Spleen (tissue), 11 donors: ENCODE measurements around the gene ITPK1. TPM values are rescaled to one million over a fixed set of nuclear protein-coding genes. Genes with fewer than 3 reads are reported as not detected.

ENCODE experiments used
- DNase-seq: peaks from one replicate; pipeline ENCODE4 v3.0.0-alpha.2; 2020
- H3K27ac ChIP-seq, 8 donors: fragments of 200-600 bp; sonication (generic) in 7 of 8; 1 replicate in 4 of 8; 2 replicates in 4 of 8; pipeline versions ENCODE4 v1.5.0 to v1.8.0; 2016 to 2021; ENCODE audit warnings: inconsistent platforms in 4 of 8, mild to moderate bottlenecking in 4 of 8, moderate library complexity in 1 of 8
- H3K27me3 ChIP-seq, 7 donors: fragments of 200-600 bp; sonication (generic) in 6 of 7; replicated peaks in 1 of 7; 1 replicate in 4 of 7; 2 replicates in 3 of 7; pipeline versions ENCODE4 v1.5.0 to v1.8.0; 2016 to 2021; ENCODE audit warnings: inconsistent platforms in 3 of 7, mild to moderate bottlenecking in 1 of 7
- H3K36me3 ChIP-seq, 6 donors: fragments of 200-600 bp; sonication (generic) in 5 of 6; 1 replicate in 4 of 6; 2 replicates in 2 of 6; pipeline versions ENCODE4 v1.5.0 to v1.8.0; 2016 to 2021; ENCODE audit warnings: inconsistent platforms in 2 of 6
- H3K4me1 ChIP-seq, 6 donors: fragments of 200-600 bp; sonication (generic) in 5 of 6; 1 replicate in 3 of 6; 2 replicates in 3 of 6; pipeline versions ENCODE4 v1.5.0 to v1.8.0; 2016 to 2021; ENCODE audit warnings: inconsistent platforms in 3 of 6
- H3K4me3 ChIP-seq, 8 donors: fragments of 200-600 bp; sonication (generic) in 7 of 8; 1 replicate in 4 of 8; 2 replicates in 4 of 8; pipeline versions ENCODE4 v1.5.0 to v1.8.0; 2016 to 2021; ENCODE audit warnings: inconsistent platforms in 4 of 8, mild to moderate bottlenecking in 4 of 8, moderate library complexity in 2 of 8
- H3K9me3 ChIP-seq, 8 donors: fragments of 200-600 bp; sonication (generic) in 7 of 8; 1 replicate in 4 of 8; 2 replicates in 4 of 8; pipeline versions ENCODE4 v1.5.0 to v1.8.0; 2016 to 2021; ENCODE audit warnings: inconsistent platforms in 4 of 8
- POLR2A ChIP-seq, 3 donors: fragments of 450-650 bp; IDR thresholded peaks; one replicate each; pipeline ENCODE4 v1.5.1; 2017; ENCODE audit warnings: antibody characterized with exemption in 3 of 3, mild to moderate bottlenecking in 1 of 3
- POLR2AphosphoS5 ChIP-seq, 3 donors: sonication (generic); formaldehyde crosslinking; IDR thresholded peaks; one replicate each; pipeline ENCODE4 v1.5.1; 2017; ENCODE audit warnings: antibody characterized with exemption in 3 of 3
- WGBS, 5 donors: extraction: QIAGEN DNeasy Blood & Tissue Kit in 3 of 5; methylation state at CpG; one replicate each; pipeline versions ENCODE4 v1.1.5 to v1.1.7; 2013 to 2018; 5-methylcytosine and 5-hydroxymethylcytosine counted together
- intact Hi-C: fragments of 100-400 bp; cut with DNase I; formaldehyde crosslinking; loops from one replicate; pipeline ENCODE4 v1.15.0; 2023; ENCODE audit warnings: low total_unique reads
- polyA plus RNA-seq, 3 donors: library from polyadenylated mRNA; stranded (reverse); fragments of 200-250 nt; gene quantifications; one replicate each; pipeline ENCODE4 v1.2.1, GENCODE V29; 2013
- total RNA-seq, 7 donors: library from RNA; depleted of rRNA in 3 of 7; stranded (reverse); fragments of >200 nt in 3 of 7; fragmentation: NEBNext Ultra II Directional in 4 of 7; extraction: Animal tissue kit (Norgen Biotek cat#: 25700) in 4 of 7; gene quantifications; one replicate each; pipeline versions ENCODE4 v1.1.0 to v1.2.1, GENCODE V29; 2016 to 2021
- TF ChIP-seq, protein P1 (sequence below), 11 experiments: fragments of 200-600 bp in 7 of 11; fragments of 450-650 bp in 4 of 11; sonication (generic) in 4 of 11; IDR thresholded peaks in 8 of 11; conservative IDR thresholded peaks in 3 of 11; 1 replicate in 7 of 11; 2 replicates in 4 of 11; pipeline versions ENCODE4 v1.4.0 to v1.8.0; 2016 to 2021; ENCODE audit warnings: antibody characterized with exemption in 11 of 11, inconsistent platforms in 4 of 11, mild to moderate bottlenecking in 1 of 11
- donor health status: healthy with polysubstance abuse.
- donor health status: DM: no; HTN: no; CAD: no; lungs with moderate emphysema.
- donor health status: DM: no; HTN: no; CAD: no.
- donor health status: Bipolar disorder and iron deficiency.
- donor health status: healthy.
- donor health status: DM: no; HTN: no; CAD: no.
- donor health status: DM: yes; HTN: yes; CAD: no.

ITPK1 gene
- total and polyA plus RNA-seq, 10 donors, result 22.9 to 123 (median 68.0) TPM

DNA sequence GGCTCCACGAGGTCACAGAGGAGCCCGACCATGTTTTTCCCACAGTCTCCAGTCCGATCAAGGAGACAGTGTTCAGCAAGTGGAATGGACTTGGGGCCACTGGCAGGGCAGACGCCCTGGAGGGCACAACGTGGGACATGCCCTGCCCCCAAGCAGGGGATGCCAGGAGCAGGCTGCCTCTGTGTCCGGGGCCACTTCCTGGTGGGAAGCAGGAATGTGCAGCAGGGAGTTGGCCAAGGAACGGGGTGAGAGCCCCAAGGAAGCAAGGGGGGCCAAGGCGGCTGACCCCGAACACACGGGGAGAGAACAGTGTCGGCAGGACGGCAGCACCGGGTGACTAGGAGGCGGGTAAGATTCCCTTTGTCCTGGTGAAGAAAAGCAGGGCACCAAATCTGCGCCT is 100.2 kb downstream of the ITPK1 start:
- Histone ChIP-seq H3K27ac (no peak overlapping the region), H3K36me3 (peaks cover 0 to 37% (median 14%) of the 10 kb centered on the region in 6 donors), H3K27me3 (no peaks in the 10 kb centered on the region), H3K4me1 (peaks cover 20 to 99% (median 60%) of the 10 kb centered on the region in 6 donors), H3K9me3 (no peaks in the 10 kb centered on the region), H3K4me3 (no peak overlapping the region)
- intact Hi-C loops, result no loop called here
- peak in 1 of 3 donors; percentile 11 for TF ChIP-seq POLR2AphosphoS5 (IDR thresholded peaks at IDR 0.05)
- TF ChIP-seq, protein P1, sequence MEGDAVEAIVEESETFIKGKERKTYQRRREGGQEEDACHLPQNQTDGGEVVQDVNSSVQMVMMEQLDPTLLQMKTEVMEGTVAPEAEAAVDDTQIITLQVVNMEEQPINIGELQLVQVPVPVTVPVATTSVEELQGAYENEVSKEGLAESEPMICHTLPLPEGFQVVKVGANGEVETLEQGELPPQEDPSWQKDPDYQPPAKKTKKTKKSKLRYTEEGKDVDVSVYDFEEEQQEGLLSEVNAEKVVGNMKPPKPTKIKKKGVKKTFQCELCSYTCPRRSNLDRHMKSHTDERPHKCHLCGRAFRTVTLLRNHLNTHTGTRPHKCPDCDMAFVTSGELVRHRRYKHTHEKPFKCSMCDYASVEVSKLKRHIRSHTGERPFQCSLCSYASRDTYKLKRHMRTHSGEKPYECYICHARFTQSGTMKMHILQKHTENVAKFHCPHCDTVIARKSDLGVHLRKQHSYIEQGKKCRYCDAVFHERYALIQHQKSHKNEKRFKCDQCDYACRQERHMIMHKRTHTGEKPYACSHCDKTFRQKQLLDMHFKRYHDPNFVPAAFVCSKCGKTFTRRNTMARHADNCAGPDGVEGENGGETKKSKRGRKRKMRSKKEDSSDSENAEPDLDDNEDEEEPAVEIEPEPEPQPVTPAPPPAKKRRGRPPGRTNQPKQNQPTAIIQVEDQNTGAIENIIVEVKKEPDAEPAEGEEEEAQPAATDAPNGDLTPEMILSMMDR (IDR thresholded peaks at IDR 0.05 in 8 of 11, conservative IDR thresholded peaks at IDR 0.05 in 3 of 11), result no peak
- TF ChIP-seq POLR2A (IDR thresholded peaks at IDR 0.05), result no peak
- 87 to 93% (median 91%) methylated on average over 15 of the region's 15 CpGs for WGBS, 5 donors
- no peak for DNase-seq

DNA sequence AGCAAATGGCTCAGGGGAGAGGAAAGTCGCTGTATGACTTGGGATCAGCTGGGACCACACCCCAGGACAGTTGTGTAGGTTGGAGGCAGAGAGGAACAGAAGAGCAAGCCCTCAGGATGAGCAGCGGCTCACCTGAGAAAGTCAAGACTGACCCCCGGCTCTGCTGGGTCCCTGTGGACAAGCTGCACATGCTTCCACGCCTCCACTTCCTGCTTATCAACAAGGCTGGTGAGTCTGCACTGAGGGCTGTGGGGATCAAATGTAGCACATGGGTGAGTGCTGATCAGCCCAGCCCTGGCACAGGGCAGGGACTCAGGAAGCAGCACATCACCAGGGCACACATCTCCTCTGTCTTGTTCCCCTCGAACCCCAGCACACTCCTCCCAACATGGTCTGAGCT is 100.7 kb downstream of the ITPK1 start:
- Histone ChIP-seq H3K4me1 (peaks cover 20 to 99% (median 63%) of the 10 kb centered on the region in 6 donors), H3K27me3 (no peaks in the 10 kb centered on the region), H3K9me3 (no peaks in the 10 kb centered on the region), H3K27ac (no peak overlapping the region), H3K4me3 (no peak overlapping the region), H3K36me3 (peaks cover 0 to 41% (median 14%) of the 10 kb centered on the region in 6 donors)
- intact Hi-C loops, result no loop called here
- TF ChIP-seq POLR2A (IDR thresholded peaks at IDR 0.05) (no peak), POLR2AphosphoS5 (IDR thresholded peaks at IDR 0.05) (no peak)
- TF ChIP-seq, protein P1 (IDR thresholded peaks at IDR 0.05 in 8 of 11, conservative IDR thresholded peaks at IDR 0.05 in 3 of 11), result no peak
- WGBS, 5 donors, result 75 to 91% (median 88%) methylated on average over 4 to 5 of the region's 5 CpGs
- DNase-seq, result no peak

DNA sequence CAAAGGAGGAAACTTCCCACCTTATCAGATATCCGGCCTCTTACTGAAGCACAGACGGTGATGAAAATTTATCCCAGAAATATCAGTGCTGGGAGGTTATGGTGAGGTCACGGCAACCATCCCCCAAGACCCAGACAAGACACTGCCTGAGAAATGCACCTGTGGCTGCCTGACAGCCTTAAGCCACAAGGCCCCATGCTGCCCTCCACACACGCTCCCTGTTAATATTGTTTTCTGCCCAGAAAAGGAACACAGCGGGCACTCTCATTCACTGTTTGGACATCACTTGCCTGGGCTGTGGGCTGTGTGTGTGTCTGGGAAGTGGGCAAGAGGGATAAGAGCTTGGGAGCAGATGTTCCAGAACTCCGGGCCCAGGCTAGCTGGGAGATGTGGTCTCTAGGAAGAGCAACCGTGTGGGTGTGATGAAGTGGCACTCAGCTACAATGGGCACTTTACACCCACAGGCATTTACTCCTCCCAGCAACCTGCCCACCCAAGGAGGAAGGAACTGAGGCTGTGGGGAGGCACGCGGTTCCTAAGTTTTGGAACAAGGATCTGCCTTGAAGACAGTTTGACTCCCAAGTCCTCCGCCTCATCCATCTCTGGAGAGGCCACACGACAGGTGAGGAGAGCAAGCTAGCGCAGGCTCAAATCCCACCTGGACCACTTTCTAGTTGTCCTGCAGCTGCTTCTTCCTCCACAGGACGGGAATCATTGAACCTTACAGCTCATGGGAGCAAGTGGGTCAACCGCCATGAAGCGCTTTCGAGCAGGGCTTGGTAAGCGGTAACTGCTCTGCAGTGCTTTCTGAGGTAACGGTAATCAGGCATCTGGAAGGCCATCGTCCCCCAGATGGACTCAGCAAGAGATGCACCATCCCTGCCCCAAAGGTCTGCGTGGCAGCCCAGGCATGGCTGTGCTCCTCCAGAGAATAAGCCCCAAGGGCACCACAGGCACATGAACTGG is 101.4 kb downstream of the ITPK1 start:
- Histone ChIP-seq H3K9me3 (no peaks in the 10 kb centered on the region), H3K27me3 (no peaks in the 10 kb centered on the region), H3K27ac (peak overlapping the region in 3 of 8 donors; percentile 31 to 69 (median 68)), H3K4me1 (peaks cover 24 to 99% (median 69%) of the 10 kb centered on the region in 6 donors), H3K36me3 (peaks cover 0 to 48% (median 14%) of the 10 kb centered on the region in 6 donors), H3K4me3 (no peak overlapping the region)
- intact Hi-C loops, result no loop called here
- TF ChIP-seq POLR2A (IDR thresholded peaks at IDR 0.05) (no peak), POLR2AphosphoS5 (IDR thresholded peaks at IDR 0.05) (no peak)
- TF ChIP-seq, protein P1 (IDR thresholded peaks at IDR 0.05 in 8 of 11, conservative IDR thresholded peaks at IDR 0.05 in 3 of 11), result no peak
- WGBS, 5 donors, result 90 to 95% (median 91%) methylated on average over 19 to 20 of the region's 20 CpGs
- DNase-seq, result no peak
